Stromal cell of bone marrow (primary cell): Measurements from ENCODE around the gene NHLH1.

ENCODE experiments used
- DNase-seq: peaks from one replicate; pipeline ENCODE4 v3.0.0-alpha.2; 2012; ENCODE audit warnings: low read depth

NHLH1 gene

GRCh38 chr1:160366731-160367515 is at the start of gene NHLH1:
TSS of gene NHLH1 (plus strand) at chr1:160367071. CDS start at chr1:160370732, 3,661 bp downstream.
- no peak for DNase-seq

- DNase-seq = no peak
These were observed 44.0 kb upstream of the NHLH1 start for GRCh38 chr1:160322831-160323230.

DNA sequence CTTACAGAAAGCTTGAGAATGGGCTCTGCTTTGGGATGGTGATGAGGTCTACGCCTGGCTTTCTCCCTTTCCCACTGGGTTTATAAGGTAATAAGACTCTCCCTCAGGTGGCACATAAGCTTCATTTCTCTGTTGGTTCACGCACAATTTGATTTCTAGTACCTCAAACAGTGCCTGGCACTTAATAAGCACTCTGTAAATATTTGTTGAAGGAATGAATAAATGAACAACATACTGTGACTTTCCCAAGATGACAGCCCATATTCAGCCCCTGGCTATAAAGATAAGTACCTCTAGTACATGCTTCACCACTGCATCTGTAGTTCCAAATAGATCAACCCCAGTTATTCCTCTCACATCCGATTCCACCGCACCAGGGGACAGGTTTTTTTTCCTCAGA is 41.6 kb upstream of the NHLH1 start:
- DNase-seq = no peak

DNA sequence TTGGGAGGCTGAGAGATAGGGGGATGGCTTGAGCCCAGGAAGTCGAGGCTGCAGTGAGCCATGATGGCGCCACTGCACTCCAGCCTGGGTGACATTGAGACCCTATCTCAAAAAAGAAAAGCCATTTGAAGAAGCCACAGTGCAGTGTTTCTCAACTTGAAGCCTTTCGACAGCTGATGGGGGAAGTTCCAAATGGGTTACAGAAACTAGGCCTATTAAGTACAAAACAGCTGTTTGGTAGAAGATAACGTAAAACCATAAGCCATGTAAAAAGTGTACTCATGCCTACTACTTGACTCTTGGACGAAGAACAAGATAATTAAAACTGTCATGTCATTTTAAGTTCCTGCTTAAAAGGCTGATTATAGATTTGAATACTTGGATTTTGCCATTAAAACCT is 40.5 kb upstream of the NHLH1 start:
- no peak for DNase-seq

DNA sequence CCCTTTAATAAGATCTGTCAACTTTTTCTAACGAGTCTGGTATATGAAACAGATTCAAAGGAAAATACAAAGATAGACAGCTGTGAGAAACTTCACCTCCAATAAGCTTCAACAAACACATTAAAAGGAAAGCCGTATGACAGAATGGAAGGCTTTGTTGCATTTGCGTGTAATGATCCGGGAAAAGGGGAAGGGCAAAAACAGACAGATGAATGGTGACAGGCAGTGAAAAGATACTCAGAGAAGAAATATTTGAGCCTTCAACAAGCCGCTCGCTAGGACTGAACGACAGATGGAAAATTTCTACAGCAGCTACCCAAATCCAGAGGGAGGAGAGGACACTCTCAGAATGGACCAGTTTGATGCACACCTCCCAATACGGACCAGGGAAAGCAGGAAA is 38.7 kb upstream of the NHLH1 start:
- DNase-seq = no peak

DNA sequence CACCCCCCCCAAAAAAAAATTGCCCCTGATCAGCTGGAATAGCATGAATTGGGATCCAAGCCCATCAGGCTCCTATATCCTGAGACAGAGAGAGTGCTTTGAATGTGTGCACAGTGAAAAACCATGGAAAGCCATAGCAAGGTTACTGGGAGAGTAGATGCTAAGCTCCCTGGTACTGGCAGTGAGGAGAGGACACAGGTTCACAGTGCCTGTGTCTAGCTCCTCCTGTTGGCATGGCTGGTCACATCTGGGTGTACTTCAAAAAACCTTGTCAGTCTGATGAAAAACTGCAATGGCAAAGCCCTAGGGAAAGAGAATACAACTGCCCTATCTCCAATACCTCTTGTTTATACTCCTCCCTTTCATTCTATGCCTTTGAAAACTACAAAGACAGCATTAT is 36.8 kb upstream of the NHLH1 start:
- no peak for DNase-seq

DNA sequence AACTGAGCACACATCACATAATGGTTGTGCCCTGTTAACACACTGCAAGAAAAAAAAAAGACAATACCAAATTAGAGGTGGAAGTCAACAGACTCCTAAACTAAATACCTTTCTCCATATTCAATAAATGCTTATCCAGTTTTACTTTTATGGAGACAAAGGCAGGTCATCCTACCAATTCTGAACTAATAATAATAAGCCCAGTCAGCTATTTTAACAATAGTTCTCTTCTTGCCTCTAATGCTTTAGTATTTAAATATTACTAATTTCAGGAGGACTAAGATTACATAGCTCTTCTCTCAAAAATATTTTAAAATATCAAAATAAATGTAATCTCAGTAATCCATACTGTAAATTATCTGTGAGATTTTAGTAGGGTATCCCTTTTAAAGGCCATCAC is 34.4 kb upstream of the NHLH1 start:
- DNase-seq = no peak

DNA sequence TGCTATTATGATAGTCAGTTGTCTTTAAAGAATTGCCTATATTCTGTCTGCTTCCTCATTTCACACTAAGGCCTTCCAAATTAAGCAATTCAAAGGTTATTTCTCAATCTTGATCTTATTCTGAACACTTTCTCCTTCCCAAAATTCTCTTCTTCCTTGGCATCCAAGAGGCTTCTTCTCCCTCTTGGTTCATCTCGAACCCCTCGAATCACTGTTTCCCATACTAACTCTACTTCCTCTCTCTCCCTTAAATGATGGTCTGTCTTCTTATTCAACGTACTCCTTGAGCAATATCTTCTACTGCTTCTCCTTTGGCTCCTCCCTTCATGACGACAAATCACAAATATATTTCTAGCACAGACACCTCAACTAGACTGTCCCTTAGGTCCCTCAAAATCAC is 28.3 kb upstream of the NHLH1 start:
- DNase-seq = no peak

GRCh38 chr1:160340146-160340545 is 26.7 kb upstream of the NHLH1 start:
- no peak for DNase-seq

DNA sequence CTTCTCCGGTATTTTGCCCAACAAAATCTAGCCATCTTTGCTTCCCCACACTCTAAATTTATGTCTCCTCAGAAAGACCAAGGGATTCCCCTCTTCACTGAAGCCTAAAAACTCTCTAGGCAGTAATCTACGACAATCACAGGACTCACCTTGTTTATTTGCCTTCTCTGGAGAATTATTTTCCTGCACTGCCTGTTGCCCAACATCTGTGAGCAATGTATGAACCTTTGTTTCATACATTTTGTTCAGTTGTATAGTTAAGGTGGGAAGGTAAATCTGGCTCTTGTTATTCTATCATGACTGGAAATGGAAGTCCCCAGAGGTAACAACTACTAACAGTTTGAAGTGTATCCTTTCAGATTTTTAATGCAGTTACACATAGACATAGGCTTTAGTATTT is 26.0 kb upstream of the NHLH1 start:
- DNase-seq = no peak

- no peak for DNase-seq
These were observed 24.3 kb upstream of the NHLH1 start for GRCh38 chr1:160342526-160342925.

- peak; percentile 94 for DNase-seq
These were observed 23.7 kb upstream of the NHLH1 start, which contains the start of the genes COPA and NCSTN for GRCh38 chr1:160342953-160343869. TSS of gene COPA (minus strand) at chr1:160343250. CDS start at chr1:160343170, 80 bp downstream. TSS of gene NCSTN (plus strand) at chr1:160343383. CDS start at chr1:160343397, 14 bp downstream.

GRCh38 chr1:160344241-160344640 is 22.6 kb upstream of the NHLH1 start:
- DNase-seq = no peak

GRCh38 chr1:160344936-160345335 is 21.9 kb upstream of the NHLH1 start:
- DNase-seq = no peak

- DNase-seq = no peak
These were observed 20.4 kb upstream of the NHLH1 start for GRCh38 chr1:160346463-160346862.

DNA sequence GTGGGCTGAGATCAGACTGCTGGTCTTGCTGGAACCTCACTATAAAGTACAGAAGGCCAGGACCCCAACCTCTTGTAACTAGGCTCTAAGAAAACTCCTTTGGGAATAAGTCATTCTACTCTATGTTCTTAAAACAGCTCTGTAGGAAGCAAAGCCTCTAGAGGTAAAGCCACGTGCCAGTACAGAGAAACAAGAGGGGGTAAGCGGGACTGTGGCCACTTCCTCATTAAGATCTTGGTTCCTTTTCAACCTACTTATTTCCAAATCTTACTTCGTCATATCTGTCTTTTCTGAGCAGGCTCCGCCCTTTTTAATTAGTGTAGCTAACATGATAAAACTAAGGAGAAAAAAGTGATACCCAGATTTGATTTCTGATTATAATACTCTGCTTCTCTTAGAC is 19.9 kb upstream of the NHLH1 start:
- DNase-seq = no peak

DNA sequence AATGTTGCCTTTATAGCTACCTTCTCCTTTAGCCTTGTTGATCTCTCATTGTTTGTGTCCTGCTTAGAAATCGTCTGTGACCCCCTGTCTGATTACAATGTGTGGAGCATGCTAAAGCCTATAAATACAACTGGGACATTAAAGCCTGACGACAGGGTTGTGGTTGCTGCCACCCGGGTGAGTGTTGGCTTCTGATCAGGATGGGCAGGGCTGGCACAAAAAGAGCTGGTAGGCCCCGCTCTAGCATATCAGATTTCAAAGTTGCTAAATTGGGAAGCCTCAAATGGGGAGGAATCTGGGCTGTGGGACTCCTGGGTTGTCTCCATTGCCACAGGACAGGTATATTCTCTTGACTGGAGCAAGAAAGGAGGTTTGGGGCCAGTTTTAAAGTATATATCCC is 15.2 kb upstream of the NHLH1 start:
- DNase-seq = no peak

- no peak for DNase-seq
These were observed 14.3 kb upstream of the NHLH1 start for GRCh38 chr1:160352555-160352954.

- DNase-seq = no peak
These were observed 13.6 kb upstream of the NHLH1 start for GRCh38 chr1:160353223-160353622.

GRCh38 chr1:160354388-160354985 is 12.4 kb upstream of the NHLH1 start:
- DNase-seq = no peak

DNA sequence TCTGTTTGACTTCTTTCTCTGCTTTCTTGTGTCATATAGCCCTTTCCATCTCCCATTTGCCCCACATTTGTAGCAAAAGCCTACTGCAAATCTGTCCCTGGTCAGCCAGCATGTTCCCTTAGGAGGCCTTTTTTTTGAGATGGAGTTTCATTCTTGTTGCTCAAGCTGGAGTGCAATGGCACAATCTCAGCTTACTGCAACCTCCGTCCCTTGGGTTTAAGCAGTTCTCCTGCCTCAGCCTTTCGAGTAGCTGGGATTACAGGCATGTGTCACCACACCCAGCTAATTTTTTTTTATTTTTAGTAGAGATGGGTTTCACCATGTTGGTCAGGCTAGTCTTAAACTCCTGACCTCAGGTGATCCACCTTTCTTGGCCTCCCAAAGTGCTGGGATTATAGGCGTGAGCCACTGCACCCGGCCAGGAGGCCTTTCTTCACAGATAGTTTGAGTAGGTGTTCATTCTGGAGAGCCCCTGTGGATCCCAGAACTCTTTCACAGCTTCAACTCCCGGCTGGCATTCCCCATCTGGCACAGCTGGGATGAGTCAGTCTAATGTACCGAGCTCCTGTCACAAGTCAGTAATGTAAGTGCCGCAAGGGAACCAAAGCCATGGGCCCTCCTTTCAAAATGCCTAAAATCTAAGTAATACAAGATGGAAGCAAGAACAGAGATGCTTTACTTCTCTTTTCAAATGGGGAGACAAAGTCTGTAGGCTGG is 9.4 kb upstream of the NHLH1 start:
- no peak for DNase-seq

GRCh38 chr1:160358073-160358472 is 8.8 kb upstream of the NHLH1 start:
- DNase-seq = no peak
